ENCODE measurements around the gene TTLL7.

TTLL7 gene

DNA sequence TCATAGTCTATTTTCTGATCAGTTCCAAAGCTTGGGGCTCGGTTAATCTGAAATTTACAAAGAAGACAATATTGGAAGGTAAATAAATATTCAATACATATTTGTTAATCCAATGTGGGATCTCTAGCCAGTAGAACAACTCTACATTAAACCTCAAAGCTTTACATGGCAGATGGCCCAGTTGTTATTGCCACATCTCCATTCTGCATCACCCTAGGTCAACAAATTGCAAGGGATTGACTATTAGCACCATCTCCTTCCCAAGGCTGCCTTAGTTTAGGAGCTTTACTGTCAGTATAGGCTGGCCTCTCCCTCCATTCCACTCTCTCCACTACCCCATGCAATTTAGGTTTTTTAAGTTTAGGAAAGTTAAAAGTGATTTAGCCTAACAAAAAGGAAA, 69.7 kb downstream of the TTLL7 start:
- TF ChIP-seq, protein P1, sequence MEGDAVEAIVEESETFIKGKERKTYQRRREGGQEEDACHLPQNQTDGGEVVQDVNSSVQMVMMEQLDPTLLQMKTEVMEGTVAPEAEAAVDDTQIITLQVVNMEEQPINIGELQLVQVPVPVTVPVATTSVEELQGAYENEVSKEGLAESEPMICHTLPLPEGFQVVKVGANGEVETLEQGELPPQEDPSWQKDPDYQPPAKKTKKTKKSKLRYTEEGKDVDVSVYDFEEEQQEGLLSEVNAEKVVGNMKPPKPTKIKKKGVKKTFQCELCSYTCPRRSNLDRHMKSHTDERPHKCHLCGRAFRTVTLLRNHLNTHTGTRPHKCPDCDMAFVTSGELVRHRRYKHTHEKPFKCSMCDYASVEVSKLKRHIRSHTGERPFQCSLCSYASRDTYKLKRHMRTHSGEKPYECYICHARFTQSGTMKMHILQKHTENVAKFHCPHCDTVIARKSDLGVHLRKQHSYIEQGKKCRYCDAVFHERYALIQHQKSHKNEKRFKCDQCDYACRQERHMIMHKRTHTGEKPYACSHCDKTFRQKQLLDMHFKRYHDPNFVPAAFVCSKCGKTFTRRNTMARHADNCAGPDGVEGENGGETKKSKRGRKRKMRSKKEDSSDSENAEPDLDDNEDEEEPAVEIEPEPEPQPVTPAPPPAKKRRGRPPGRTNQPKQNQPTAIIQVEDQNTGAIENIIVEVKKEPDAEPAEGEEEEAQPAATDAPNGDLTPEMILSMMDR (conservative IDR thresholded peaks at IDR 0.05; ENCODE audit: low read depth): no peak
- ChIA-PET CTCF (no interaction called here), POLR2A (ENCODE audit: low non-redundant PET) (no interaction called here)
- DNase-seq (ENCODE audit: low spot score): peak; percentile 8
- no peak overlapping the region for H3K27ac ChIP-seq

DNA sequence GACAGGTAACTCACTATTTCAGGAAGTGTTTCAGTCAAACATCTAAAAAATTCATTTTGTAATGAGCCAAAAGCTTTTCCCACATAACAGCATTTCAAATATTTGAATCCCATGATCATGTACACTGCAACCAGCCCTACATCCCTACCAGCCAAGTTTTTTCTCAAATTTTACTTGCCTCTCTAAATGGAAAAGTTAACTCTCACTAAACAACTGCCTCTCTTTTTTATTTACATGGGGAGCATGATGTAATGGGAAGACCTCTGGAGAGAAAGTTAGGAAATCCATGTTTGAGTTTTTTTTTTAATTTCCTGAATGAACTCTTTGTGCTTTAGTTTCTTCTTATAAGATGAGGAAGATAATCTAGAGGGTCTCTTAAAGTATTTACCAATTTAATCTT, 70.5 kb downstream of the TTLL7 start:
- ChIA-PET POLR2A (ENCODE audit: low non-redundant PET) (no interaction called here), CTCF (no interaction called here)
- H3K27ac ChIP-seq: no peak overlapping the region
- TF ChIP-seq, protein P1 (conservative IDR thresholded peaks at IDR 0.05; ENCODE audit: low read depth): no peak
- no peak for DNase-seq (ENCODE audit: low spot score)

- no peak overlapping the region for H3K27ac ChIP-seq
- TF ChIP-seq, protein P1 (conservative IDR thresholded peaks at IDR 0.05; ENCODE audit: low read depth): no peak
- DNase-seq (ENCODE audit: low spot score): no peak
- CTCF ChIA-PET: no interaction called here
- POLR2A ChIA-PET (ENCODE audit: low non-redundant PET): no interaction called here
Measured at GRCh38 chr1:83927701-83928100, 71.2 kb downstream of the TTLL7 start.

DNA sequence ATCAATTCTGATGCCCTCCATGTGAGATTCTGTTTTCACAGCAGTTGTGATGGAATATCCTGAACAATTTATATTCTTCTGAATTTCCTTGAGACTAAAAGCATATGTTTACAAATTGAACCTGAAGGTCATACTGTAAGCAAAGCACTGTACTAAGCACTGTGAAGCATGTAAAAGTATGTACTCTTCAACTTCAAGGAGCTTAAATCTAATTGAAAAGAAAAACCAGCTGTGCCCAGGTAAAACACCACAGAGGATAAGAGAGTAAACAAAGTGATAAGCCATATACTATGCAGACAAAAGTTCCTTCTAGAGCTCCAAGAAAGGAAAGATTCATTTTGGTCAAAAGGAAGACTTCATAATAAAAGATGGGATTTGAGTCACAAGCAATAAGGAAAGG, 71.9 kb downstream of the TTLL7 start:
- CTCF ChIA-PET: no interaction called here
- POLR2A ChIA-PET (ENCODE audit: low non-redundant PET): no interaction called here
- TF ChIP-seq, protein P1 (conservative IDR thresholded peaks at IDR 0.05; ENCODE audit: low read depth): no peak
- no peak overlapping the region for H3K27ac ChIP-seq
- DNase-seq (ENCODE audit: low spot score): no peak

DNA sequence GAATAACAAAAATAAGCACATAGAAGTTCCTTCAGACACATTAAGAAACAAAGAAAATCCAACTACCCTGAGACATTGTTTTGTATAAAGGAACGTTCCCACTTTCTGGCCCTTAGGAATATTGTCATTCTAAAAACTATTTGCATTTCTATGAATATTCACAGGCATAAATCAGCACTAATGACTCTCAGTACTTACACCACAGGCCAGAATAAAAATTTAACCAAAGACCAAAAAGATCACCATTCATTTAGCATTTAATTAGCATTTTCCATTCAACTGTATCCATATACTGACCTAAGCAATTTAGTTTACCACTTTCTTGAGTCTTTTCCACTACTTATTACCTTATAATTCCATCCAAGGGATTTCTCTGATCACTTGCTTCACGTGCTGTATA, 75.4 kb downstream of the TTLL7 start:
- no peak overlapping the region for H3K27ac ChIP-seq
- ChIA-PET POLR2A (ENCODE audit: low non-redundant PET) (no interaction called here), CTCF (no interaction called here)
- no peak for DNase-seq (ENCODE audit: low spot score)
- TF ChIP-seq, protein P1 (conservative IDR thresholded peaks at IDR 0.05; ENCODE audit: low read depth): no peak

DNA sequence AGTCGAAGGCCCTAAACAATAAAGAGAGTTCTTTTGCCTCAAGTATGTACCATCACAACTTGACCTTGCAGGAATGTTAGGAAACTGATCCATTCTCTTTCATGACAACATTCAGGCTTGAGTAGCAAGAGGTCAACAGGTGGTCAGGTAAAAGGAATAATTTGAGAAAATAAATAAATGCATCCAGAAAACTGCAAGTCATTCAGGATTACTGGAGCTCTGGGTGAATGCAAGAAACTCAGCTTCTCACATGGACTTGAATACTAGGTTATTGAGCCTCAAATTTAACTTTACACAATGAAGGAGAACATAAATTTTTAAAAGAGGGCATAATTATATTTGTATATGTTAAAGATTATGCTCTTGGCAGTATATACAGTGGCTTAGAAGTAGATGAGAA, 76.5 kb downstream of the TTLL7 start:
- ChIA-PET POLR2A (ENCODE audit: low non-redundant PET) (no interaction called here), CTCF (no interaction called here)
- no peak for DNase-seq (ENCODE audit: low spot score)
- TF ChIP-seq, protein P1 (conservative IDR thresholded peaks at IDR 0.05; ENCODE audit: low read depth): no peak
- H3K27ac ChIP-seq: no peak overlapping the region

GRCh38 chr1:83920320-83920719, 78.6 kb downstream of the TTLL7 start:
- no peak for DNase-seq (ENCODE audit: low spot score)
- TF ChIP-seq, protein P1 (conservative IDR thresholded peaks at IDR 0.05; ENCODE audit: low read depth): no peak
- no peak overlapping the region for H3K27ac ChIP-seq
- ChIA-PET CTCF (no interaction called here), POLR2A (ENCODE audit: low non-redundant PET) (no interaction called here)
